Measurements from ENCODE around the gene UCK2.

DNA sequence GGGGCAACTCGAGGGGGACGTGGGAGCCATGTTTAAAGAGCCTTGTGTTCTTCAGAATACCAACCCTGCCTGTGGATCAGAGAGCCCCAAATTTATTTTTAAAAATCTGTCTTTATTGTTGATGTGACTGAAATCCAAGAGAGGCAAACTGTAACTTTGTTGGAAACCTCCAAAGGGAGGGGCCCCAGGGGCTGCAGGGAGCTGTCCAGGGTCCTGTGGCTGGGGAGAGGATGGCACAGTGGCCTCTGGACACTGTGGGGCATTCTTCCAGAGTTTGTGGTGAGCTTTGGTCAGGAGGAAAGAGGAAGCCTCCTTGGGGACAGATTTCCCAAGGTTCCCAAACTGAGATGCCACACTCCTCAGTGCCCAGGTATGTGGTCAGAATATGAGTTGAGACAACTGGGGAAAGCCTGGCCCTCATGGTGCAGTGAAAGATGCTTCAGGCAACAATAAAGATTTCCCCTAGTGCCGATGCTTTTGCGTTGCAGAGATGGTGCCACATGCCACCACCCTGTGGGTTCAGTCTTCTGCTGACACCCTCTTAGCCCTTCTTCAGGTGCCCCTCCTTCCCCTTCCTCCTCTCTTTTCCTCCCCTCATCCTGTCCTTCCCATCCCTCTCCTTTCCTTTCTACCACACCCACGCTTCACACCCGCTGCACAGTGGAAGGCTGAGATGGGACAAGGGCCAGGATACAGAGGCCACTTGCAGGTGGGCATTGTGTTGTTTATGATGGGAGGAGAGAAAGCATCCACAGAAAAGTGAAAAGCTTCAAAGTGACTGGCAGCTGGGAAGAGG is 122.1 kb downstream of the UCK2 start:
- no peak for TF ChIP-seq EZH2phosphoT487 (IDR thresholded peaks at IDR 0.05; ENCODE audit: borderline replicate concordance, low read length)
- TF ChIP-seq, protein P1, sequence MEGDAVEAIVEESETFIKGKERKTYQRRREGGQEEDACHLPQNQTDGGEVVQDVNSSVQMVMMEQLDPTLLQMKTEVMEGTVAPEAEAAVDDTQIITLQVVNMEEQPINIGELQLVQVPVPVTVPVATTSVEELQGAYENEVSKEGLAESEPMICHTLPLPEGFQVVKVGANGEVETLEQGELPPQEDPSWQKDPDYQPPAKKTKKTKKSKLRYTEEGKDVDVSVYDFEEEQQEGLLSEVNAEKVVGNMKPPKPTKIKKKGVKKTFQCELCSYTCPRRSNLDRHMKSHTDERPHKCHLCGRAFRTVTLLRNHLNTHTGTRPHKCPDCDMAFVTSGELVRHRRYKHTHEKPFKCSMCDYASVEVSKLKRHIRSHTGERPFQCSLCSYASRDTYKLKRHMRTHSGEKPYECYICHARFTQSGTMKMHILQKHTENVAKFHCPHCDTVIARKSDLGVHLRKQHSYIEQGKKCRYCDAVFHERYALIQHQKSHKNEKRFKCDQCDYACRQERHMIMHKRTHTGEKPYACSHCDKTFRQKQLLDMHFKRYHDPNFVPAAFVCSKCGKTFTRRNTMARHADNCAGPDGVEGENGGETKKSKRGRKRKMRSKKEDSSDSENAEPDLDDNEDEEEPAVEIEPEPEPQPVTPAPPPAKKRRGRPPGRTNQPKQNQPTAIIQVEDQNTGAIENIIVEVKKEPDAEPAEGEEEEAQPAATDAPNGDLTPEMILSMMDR (IDR thresholded peaks at IDR 0.05; ENCODE audit: low read depth, low read length, poor library complexity, severe bottlenecking), result no peak
